Adrenal gland (tissue), 5 donors: ENCODE results near the gene TPM1.

Experiments used
- CTCF ChIP-seq, 6 experiments: fragments of 450-650 bp in 4 of 6; fragments of 200-600 bp in 2 of 6; sonication (generic) in 1 of 6; IDR thresholded peaks; 1 replicate in 5 of 6; 2 replicates in 1 of 6; pipeline versions ENCODE4 v1.5.1 to v1.8.0; 2016 to 2021; ENCODE audit warnings: antibody characterized with exemption in 6 of 6, mild to moderate bottlenecking in 2 of 6, moderate library complexity in 1 of 6
- POLR2A ChIP-seq, 2 donors: fragments of 450-650 bp; IDR thresholded peaks; one replicate each; pipeline ENCODE4 v1.6.1; 2017; ENCODE audit warnings: antibody characterized with exemption in 2 of 2, mild to moderate bottlenecking in 2 of 2, moderate library complexity in 1 of 2
- donor health status: DM: no; HTN: no; CAD: no.

GRCh38 chr15:63054281-63054683 is 11.7 kb downstream of the TPM1 start:
- TF ChIP-seq POLR2A (IDR thresholded peaks at IDR 0.05) (no peak), CTCF (IDR thresholded peaks at IDR 0.05) (no peak)
